HG03565 (cell line): Measurements from ENCODE around the gene URI1.
"Not testable (repeated sequence)": the region's sequence is repeated elsewhere in the genome, so short reads cannot be mapped to it uniquely, and the experiment has no call there.

ENCODE experiments used
- ATAC-seq: cut with Tn5 transposase; IDR thresholded peaks from one replicate; pipeline ENCODE4 v1.9.1; 2021; ENCODE audit warnings: mild to moderate bottlenecking, moderate library complexity; ENCODE audit not compliant: unreplicated experiment

Gene URI1

GRCh38 chr19:29942404-29943261, 594 bp downstream of the URI1 start:
- ATAC-seq, result peak; percentile 35

DNA sequence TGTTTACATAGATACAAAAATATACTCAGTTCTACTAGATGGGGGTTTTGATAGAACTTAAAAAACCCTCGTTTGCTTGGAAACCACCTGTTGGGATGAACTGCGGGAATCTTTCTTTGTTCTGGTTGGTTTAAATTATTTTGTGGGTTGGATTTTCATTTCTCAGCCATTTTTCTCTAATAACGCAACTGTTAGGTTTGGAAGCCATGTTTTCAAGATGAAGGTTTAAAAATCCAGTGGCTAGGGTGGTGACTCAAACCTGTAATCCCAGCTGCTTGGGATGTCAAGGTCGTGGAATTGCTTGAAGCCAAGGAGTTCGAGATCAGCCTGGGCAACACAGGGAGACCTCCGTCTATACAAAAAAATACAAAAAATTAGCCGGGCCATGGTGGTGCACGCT, 1.6 kb downstream of the URI1 start:
- no peak for ATAC-seq

GRCh38 chr19:29944390-29945012, 2.5 kb downstream of the URI1 start:
- no peak for ATAC-seq

DNA sequence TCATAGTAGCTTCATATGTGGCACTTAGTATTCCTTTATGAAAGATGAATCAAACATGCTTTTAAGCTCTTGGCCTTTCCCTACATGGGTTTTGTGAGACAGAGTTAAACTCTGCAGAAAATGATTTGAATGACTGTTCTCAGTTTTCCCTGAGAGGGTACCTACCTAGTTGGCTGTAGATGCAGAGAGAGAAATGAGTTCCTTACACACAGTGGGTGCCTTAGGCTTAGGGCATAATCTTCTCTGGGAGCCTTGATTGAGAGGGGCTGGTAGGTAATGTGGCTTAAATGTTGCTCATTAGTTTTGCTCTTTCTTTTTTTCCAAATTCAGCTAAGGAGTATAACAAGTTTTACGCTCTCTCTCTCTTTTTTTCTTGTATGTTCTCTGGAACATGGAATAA, 3.0 kb downstream of the URI1 start:
- ATAC-seq, result no peak

GRCh38 chr19:29945433-29945832, 3.4 kb downstream of the URI1 start:
- ATAC-seq, result no peak

GRCh38 chr19:29946645-29947044, 4.6 kb downstream of the URI1 start:
- ATAC-seq, result no peak

GRCh38 chr19:29947871-29948270, 5.8 kb downstream of the URI1 start:
- no peak for ATAC-seq

DNA sequence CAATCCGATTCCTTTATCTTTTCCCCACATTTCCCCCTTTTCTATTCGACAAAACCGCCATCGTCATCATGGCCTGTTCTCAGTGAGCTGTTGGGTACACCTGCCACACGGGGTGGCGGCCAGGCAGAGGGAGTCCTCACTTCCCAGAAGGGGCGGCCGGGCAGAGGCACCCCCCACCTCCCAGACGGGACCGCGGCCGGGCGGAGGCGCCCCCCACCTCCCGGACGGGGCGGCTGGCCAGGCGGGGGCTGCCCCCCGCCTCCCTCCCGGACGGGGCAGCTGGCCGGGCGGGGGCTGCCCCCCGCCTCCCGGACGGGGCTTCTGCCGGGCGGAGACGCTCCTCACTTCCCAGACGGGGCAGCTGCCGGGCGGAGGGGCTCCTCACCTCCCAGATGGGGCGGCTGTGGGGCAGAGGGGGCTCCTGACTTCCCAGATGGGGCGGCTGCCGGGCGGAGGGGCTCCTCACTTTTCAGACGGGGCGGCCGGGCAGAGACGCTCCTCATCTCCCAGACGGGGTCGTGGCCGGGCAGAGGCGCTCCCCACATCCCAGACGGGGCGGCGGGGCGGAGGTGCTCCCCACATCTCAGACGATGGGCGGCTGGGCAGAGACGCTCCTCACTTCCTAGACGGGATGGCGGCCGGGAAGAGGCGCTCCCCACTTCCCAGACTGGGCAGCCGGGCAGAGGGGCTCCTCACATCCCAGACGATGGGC, 6.9 kb downstream of the URI1 start:
- ATAC-seq, result not testable (repeated sequence)

DNA sequence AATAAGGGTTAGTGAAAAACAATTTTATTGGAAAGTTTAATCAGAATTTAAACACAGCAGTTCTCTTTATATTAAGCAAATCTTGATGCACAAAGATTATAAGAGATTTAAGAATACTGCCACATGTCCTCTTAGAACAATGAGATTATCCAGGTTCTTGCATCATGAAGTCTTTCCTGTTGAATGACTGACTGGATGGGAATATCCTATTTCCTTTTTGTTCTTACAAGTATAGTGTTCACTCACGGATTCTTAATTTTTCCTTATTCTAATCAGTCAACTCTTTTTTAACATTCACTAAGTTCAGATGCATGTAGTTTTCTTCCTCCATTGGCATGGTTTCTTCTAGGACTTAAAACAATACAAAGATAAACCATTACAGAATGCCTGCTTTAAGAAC, 10.1 kb downstream of the URI1 start:
- ATAC-seq, result no peak

DNA sequence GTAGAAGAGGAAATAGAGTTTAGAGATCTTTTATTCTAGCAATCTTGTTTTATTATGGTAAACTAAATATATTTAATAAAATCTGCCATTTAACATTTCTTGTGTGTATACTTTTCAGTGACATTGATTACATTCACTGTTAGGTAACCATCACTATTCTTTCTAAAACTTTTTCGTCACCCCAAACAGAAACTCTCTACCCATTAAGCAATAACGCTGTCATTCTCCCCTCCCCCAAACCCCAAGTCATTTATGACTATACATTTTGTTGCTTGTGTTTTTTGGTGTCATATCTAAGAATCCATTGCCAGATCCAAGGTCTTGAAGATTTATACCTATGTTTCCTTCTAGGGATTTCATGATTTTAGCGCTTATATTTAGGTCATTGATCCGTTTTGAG, 10.6 kb downstream of the URI1 start:
- no peak for ATAC-seq

GRCh38 chr19:29953352-29954247, 11.6 kb downstream of the URI1 start:
- no peak for ATAC-seq

- no peak for ATAC-seq
Observed at GRCh38 chr19:29956855-29957254, 14.8 kb downstream of the URI1 start.

DNA sequence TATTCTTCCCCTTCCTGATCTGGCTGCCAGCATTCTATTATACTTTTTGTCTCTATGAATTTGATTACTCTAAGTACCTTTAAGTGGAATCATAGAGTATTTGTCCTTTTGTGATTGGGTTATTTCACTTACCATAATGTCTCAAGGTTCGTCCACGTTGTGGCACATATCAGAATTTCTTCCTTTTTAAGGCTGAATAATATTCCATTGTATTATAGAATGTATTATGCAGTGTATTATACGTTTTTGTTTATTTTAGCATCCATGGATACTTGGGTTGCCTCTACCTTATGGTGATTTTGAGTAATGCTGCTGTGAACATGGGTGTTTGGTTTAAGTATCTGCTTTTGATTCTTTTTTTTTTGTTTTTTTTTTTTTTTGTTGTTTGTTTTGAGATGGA, 19.3 kb downstream of the URI1 start:
- ATAC-seq, result no peak

DNA sequence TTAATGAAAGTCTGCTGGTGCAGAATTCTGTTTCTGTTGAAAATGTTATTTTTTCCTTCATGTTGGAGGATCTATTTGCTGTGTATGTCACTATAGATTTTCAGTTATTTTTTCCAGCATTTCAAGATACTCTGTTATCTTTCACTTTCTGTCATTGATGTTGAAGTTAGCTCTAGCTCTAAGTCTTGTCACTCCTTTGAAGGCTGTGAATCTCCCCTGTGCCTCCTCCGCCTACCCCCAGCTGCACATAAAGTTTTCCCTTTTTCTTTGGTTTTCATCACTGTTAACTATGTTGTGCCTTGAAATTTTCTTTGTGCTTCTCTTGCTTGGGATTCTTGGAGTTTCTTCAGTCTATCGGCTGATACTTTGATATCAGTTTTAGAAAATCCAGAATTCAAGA, 20.8 kb downstream of the URI1 start:
- ATAC-seq, result no peak

- no peak for ATAC-seq
Observed at GRCh38 chr19:29963576-29963975, 21.5 kb downstream of the URI1 start.

- ATAC-seq, result no peak
Observed at GRCh38 chr19:29964171-29964570, 22.1 kb downstream of the URI1 start.

DNA sequence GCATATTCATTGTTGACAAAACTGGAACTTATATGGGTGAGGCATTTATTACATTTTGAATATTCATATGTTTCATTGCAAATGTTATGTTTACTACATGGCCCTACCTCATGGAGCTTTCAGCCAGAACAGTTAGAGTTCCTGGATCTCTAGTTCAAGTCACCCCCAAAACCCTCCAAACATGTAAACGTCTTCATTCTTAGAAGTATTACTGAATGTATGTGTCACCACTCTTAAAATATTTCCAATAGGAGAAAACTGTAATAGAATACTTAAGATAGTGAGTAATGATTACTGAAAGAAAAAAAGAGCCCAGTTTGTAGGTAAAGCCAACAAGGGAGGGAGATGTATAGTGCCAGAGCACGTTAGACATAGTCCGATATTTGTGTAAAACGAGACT, 23.5 kb downstream of the URI1 start:
- ATAC-seq, result no peak

GRCh38 chr19:29966142-29966541, 24.1 kb downstream of the URI1 start:
- not testable (repeated sequence) for ATAC-seq

- ATAC-seq, result no peak
Observed at GRCh38 chr19:29966588-29967249, 24.7 kb downstream of the URI1 start.

DNA sequence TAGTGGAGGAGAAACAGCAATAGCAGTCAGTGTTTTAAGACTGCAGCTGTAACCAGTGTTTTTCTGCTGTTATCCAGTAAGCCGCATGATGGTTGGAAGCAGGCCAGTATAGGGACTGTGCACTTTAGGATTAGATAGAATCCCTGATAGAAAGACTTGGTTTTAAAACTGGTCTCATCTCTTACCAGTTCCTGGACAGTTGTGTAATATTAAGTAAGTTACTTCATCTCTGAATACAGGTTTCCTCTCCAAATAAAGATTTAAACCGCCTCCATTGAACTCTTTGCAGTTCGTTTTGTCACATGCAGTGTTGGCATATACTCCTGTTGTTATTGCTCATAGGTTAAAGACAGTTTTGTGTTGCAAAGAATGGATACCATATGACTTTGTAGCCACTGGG, 25.6 kb downstream of the URI1 start:
- no peak for ATAC-seq
